T-helper 17 cell (primary cell): ENCODE results near the gene CARS1. TPM values are rescaled to one million over a fixed set of nuclear protein-coding genes. Genes with fewer than 3 reads are reported as not detected.
"Not testable (repeated sequence)": the region's sequence is repeated elsewhere in the genome, so short reads cannot be mapped to it uniquely, and the experiment has no call there.

Experiments
- ATAC-seq: fragments of 150-1000 bp; cut with Tn5 transposase; 2 replicates; pipeline ENCODE4 v1.10.0; 2021; ENCODE audit warnings: mild to moderate bottlenecking, moderate library complexity
- DNase-seq, 3 donors: peaks; one replicate each; pipeline versions ENCODE4 v3.0.0 to v3.0.0-alpha.2; 2020 to 2021
- H3K9me3 ChIP-seq: one replicate; pipeline ENCODE4 v1.7.0; 2013; ENCODE audit warnings: low read length, mild to moderate bottlenecking; ENCODE audit not compliant: control insufficient read depth, poor library complexity, severe bottlenecking
- H3K27ac Mint-ChIP-seq: one replicate; pipeline ENCODE4 v1.8.0; 2022; ENCODE audit warnings: mild to moderate bottlenecking, moderate library complexity, mixed read lengths
- H3K27me3 Mint-ChIP-seq: one replicate; pipeline ENCODE4 v1.8.0; 2022; ENCODE audit warnings: mixed read lengths
- H3K36me3 Mint-ChIP-seq: one replicate; pipeline ENCODE4 v1.8.0; 2022; ENCODE audit warnings: low read depth, mixed read lengths
- H3K4me1 Mint-ChIP-seq: one replicate; pipeline ENCODE4 v1.8.0; 2022; ENCODE audit warnings: mild to moderate bottlenecking, mixed read lengths
- H3K4me3 Mint-ChIP-seq: one replicate; pipeline ENCODE4 v1.8.0; 2022; ENCODE audit warnings: mild to moderate bottlenecking, moderate library complexity, mixed read lengths
- total RNA-seq, 4 donors: library from RNA in 2 of 4; stranded (reverse) in 2 of 4; gene quantifications; one replicate each; pipeline ENCODE4 v1.2.3 and lab custom pipeline; 2022 to 2026

The CARS1 gene
- total RNA-seq, 2 donors from 2014 or later: 41.4 to 52.0 TPM

DNA sequence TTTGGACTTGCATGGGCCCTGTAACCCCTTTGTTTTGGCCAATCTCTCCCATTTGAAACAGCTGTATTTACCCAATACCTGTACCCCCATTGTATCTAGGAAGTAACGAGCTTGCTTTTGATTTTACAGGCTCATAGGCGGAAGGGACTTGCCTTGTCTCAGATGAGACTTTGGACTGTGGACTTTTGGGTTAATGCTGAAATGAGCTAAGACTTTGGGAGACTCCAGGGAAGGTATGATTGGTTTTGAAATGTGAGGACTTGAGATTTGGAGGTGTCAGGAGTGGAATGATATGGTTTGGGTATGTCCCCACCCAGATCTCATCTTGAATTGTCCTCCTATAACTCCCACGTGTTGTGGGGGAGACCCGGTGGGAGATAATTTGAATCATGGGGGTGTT is 6.2 kb upstream of the CARS1 start:
- peaks cover 41% of the 10 kb centered on the region for H3K27me3 Mint-ChIP-seq
- H3K4me1 Mint-ChIP-seq, H3K36me3 Mint-ChIP-seq, DNase-seq, H3K4me3 Mint-ChIP-seq, H3K9me3 ChIP-seq, ATAC-seq, H3K27ac Mint-ChIP-seq: not testable (repeated sequence)

GRCh38 chr11:3060436-3061025 is 3.3 kb upstream of the CARS1 start:
- DNase-seq: no peak
- peaks cover 25% of the 10 kb centered on the region for H3K27me3 Mint-ChIP-seq
- H3K4me3 Mint-ChIP-seq: no peak overlapping the region
- no peak overlapping the region for H3K27ac Mint-ChIP-seq
- H3K36me3 Mint-ChIP-seq: peaks cover 2% of the 10 kb centered on the region
- H3K4me1 Mint-ChIP-seq: peaks cover 14% of the 10 kb centered on the region
- no peaks in the 10 kb centered on the region for H3K9me3 ChIP-seq
- no peak for ATAC-seq

DNA sequence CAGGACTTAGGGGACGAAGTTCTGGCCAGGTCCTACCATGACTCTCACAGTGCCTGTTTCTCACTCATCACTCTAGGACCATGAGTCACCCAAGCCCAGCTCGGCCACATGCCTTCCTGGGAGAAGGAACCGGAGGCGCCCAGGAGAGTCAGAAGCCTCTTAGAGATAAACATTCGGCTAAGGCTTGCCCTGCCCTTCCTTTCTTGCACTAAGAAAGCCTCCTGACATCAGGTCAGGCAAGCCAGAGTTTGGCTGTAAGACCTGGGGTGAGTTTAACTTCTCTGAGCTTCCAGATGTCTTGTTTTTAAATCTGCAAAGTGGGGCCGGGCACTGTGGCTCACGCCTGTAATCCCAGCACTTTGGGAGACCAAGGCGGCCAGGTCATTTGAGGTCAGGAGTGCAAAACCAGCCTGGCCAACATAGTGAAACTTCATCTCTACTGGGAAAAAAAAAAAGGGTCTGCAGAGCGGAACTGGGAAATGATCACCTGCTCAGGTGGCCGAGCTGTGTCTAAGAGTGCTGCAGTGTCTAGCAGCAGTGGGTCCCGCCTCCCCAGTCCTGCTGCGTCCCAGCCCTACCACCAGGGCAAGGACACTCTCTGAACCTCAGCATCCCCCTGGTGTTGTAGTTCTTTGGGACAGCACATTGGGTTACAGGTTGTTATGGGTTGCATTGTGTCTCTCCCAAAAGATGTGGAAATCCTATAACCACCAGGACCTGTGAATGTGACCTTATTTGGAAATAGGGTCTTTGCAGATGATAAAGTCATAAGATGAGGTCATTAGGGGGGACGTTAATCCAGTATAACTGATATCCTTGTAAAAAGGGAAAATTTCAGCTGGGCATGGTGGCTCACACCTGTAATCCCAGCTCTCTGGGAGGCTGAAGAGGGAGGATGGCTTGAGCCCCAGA is 1.8 kb upstream of the CARS1 start:
- Mint-ChIP-seq H3K27me3 (peaks cover 17% of the 10 kb centered on the region), H3K27ac (no peak overlapping the region), H3K4me3 (no peak overlapping the region), H3K4me1 (peaks cover 22% of the 10 kb centered on the region), H3K36me3 (no peaks in the 10 kb centered on the region)
- ATAC-seq (no peak), DNase-seq (no peak)
- H3K9me3 ChIP-seq: no peaks in the 10 kb centered on the region

DNA sequence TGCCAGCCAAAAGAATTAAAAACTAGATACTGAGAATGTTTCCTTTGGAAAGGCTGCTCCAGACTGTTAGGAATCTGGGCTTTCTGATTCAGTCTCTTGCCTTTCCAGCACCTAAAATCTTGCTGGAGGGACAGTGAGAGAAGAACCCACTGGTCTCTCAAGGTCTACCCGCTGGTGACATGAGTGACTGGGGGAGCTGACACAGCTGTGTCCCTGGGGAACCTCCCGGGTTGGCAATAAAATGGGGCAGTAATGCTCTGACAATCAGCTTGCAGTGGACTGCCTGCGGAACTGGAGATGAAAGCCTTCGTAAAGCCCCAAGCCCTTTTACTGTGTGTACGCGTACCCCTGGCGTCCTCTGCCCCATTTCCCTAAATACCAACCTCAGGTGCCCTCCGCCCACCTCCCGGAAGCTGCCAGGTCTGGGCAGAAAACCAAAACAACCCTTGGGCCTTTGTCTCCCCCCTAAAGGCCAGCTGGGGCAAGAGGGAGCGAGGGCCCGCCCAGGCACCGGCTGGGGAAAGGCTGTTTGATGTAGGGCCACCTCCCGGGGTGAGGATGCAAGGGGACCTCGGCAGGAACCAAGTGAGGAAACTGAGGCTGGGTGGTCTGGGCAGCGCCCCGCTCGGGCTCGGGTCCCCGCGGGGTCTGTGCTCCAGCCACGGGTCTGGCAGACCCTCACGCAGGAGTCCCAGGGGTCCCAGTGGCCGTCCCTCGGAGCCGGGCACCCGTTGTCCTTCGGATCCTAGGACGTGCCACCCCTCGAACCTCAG is 741 bp downstream of the CARS1 start:
- Mint-ChIP-seq H3K27me3 (peaks cover 4% of the 10 kb centered on the region), H3K36me3 (no peaks in the 10 kb centered on the region), H3K4me3 (peak overlapping the region; percentile 88), H3K4me1 (peaks cover 30% of the 10 kb centered on the region), H3K27ac (peak overlapping the region; percentile 86)
- ATAC-seq (peak; percentile 2), DNase-seq (peak in 1 of 3 donors; percentile 12)
- no peaks in the 10 kb centered on the region for H3K9me3 ChIP-seq

DNA sequence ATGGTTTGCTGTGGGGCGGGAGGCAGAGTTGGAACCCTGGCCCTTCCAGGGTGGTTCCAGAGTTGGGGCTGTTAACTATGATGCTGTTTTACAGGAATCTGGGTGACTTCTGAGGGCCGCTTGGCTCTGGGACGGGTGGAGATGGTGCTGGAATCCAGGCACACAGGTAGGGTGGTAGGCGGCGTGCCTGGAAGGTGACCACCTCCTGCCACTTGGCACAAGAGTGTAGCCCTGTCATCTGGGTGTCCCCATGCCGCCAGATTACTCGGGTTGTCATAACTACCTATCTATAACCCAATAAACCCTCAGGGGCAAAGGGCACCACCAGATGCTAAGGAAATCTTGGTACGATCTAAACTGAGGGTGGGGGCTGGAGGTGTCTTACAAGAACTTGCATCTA is 1.3 kb downstream of the CARS1 start:
- Mint-ChIP-seq H3K27ac (peak overlapping the region; percentile 86), H3K4me3 (peak overlapping the region; percentile 88), H3K4me1 (peaks cover 32% of the 10 kb centered on the region), H3K36me3 (no peaks in the 10 kb centered on the region), H3K27me3 (no peaks in the 10 kb centered on the region)
- no peak for ATAC-seq
- no peaks in the 10 kb centered on the region for H3K9me3 ChIP-seq
- no peak for DNase-seq

- Mint-ChIP-seq H3K27me3 (no peaks in the 10 kb centered on the region), H3K27ac (peak overlapping the region; percentile 24), H3K4me3 (no peak overlapping the region), H3K4me1 (peaks cover 49% of the 10 kb centered on the region), H3K36me3 (no peaks in the 10 kb centered on the region)
- DNase-seq (no peak), ATAC-seq (no peak)
- H3K9me3 ChIP-seq: no peaks in the 10 kb centered on the region
These were observed 4.7 kb downstream of the CARS1 start for GRCh38 chr11:3052567-3052966.

- H3K36me3 Mint-ChIP-seq: no peaks in the 10 kb centered on the region
- ATAC-seq: no peak
- no peaks in the 10 kb centered on the region for H3K27me3 Mint-ChIP-seq
- no peak overlapping the region for H3K4me3 Mint-ChIP-seq
- H3K4me1 Mint-ChIP-seq: peaks cover 46% of the 10 kb centered on the region
- H3K9me3 ChIP-seq: no peaks in the 10 kb centered on the region
- no peak overlapping the region for H3K27ac Mint-ChIP-seq
- no peak for DNase-seq
These were observed 5.1 kb downstream of the CARS1 start for GRCh38 chr11:3052109-3052479.

DNA sequence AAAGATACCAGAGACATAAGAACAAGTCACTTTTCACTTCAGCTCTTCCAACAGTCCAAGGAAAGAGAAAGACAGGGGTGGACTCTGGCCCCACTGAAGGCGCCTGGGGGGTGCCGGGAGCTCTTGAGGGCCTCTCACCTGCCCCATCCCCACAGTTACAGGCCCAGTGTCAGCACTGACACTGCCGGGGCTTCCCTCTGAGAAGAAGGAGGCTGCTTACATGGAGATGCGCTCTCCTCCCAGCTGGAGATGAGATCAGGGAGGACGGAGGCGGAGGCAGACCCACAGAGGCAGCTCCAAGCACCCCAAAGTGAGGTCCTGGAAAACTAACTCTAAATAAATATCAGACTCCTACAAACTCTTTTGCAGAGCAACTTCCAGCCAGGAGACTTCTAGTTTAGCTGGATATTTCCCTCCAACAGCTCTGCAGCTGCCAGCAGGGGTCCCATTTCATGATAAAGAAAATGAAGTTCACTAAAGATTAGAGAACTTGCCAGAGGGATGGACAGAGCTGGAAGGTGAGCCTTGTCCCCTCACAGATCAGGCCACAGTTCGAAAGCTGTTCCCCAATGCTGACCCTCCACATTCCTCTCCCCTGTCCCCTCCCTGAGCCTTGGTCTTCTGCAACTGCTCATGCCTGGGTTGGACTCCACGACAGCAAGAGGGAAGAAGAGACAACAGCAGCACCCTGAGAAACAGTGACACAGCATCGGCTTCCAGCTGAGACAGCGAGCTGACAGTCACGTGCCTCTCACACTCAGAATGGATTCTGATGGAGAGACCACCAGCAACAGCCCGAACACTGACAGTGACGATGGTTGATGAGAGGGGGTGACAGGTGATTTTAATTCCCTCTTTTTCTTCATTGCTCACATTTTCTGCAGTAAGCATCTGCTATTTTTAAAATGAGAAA is 5.8 kb downstream of the CARS1 start:
- no peak for ATAC-seq
- DNase-seq: no peak
- Mint-ChIP-seq H3K27me3 (no peaks in the 10 kb centered on the region), H3K27ac (peak overlapping the region; percentile 96), H3K4me1 (peaks cover 44% of the 10 kb centered on the region), H3K4me3 (no peak overlapping the region), H3K36me3 (no peaks in the 10 kb centered on the region)
- H3K9me3 ChIP-seq: no peaks in the 10 kb centered on the region

DNA sequence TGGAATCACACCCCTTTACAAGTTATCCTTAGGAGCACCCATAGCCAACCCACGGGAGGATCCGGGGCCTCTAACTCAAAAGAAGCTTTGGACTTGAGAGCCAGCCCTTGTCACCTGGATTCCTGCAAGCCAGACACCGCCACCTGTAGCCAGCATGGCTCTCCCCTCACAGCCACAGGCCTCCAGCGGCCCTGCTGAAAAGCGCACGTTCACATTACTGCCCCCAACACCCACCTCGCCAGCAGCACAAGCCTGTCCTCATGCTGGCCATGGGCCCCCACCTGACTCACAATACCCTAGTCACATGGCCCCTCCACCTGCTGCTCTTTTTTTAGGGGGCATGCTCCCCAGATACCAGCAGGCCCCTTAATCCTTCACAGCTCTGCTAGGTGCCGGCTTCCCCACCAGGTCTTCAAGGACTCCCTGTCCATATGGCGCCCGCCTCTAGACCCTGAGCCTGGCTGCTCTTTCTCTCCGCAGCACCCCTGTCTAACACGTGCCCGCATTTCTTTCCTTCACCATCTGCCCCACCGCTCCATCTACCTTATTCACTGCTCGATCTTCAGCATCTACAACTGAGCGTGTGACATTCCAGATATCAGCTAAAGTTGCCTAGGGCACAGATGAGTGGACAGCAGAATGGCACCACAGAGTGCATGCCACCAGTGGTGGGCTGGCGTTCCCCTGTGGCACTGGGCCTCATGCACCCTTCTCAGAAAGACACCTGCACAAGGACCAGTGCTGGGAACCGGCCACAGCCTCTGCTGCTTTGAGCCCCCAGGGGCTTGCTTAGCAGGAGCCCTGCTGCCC is 6.6 kb downstream of the CARS1 start:
- Mint-ChIP-seq H3K27ac (peak overlapping the region; percentile 96), H3K36me3 (no peaks in the 10 kb centered on the region), H3K4me3 (peak overlapping the region; percentile 50), H3K27me3 (no peaks in the 10 kb centered on the region), H3K4me1 (peaks cover 37% of the 10 kb centered on the region)
- no peak for ATAC-seq
- DNase-seq: no peak
- no peaks in the 10 kb centered on the region for H3K9me3 ChIP-seq

GRCh38 chr11:3049430-3050243 is 7.6 kb downstream of the CARS1 start:
- H3K4me3 Mint-ChIP-seq: peak overlapping the region; percentile 86
- no peaks in the 10 kb centered on the region for H3K36me3 Mint-ChIP-seq

DNA sequence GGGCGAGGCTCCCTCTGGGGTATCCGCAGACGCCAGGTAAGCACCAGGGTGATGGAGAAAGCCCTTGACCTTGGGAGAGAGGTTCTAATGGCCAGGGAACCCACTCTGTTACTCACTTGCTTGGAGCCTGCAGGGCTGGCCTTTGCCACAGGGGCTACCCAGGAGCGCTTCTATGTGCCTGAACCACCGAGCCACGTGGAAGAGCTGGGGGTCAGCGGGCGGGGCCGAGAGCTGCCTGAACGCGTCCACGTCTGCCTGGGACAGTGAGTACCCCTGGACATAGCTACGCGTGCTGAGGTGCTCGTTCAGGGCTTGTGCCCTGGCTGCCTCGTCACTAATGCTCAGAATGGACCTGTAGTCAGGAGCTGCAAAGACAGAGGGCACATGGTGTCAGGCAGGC is 9.6 kb downstream of the CARS1 start:
- Mint-ChIP-seq H3K27me3 (no peaks in the 10 kb centered on the region), H3K4me3 (peak overlapping the region; percentile 53), H3K36me3 (no peaks in the 10 kb centered on the region), H3K27ac (no peak overlapping the region), H3K4me1 (peaks cover 31% of the 10 kb centered on the region)
- no peak for ATAC-seq
- DNase-seq: no peak
- H3K9me3 ChIP-seq: no peaks in the 10 kb centered on the region

More at GRCh38 chr11:3049430-3050243, 7.6 kb downstream of the CARS1 start:
- Mint-ChIP-seq H3K4me1 (peaks cover 34% of the 10 kb centered on the region), H3K27ac (peak overlapping the region; percentile 96), H3K27me3 (no peaks in the 10 kb centered on the region)
- ATAC-seq (peak; percentile 99), DNase-seq (peak; percentile 64 to 76 (median 70))
- H3K9me3 ChIP-seq: no peaks in the 10 kb centered on the region
